Endothelial cell of umbilical vein (primary cell): ENCODE results near the gene CTF1.

Experiments
- CTCF ChIP-seq, 2 donors: IDR thresholded peaks; 1 replicate in 1 of 2; 2 replicates in 1 of 2; pipeline ENCODE4 v1.5.1; 2011; ENCODE audit warnings: low read length in 2 of 2, mild to moderate bottlenecking in 2 of 2, moderate library complexity in 2 of 2, control low read depth in 1 of 2, inconsistent platforms in 1 of 2, low read depth in 1 of 2; ENCODE audit not compliant: insufficient read depth in 1 of 2; ENCODE audit errors: extremely low read depth in 1 of 2
- JUN ChIP-seq: IDR thresholded peaks from 2 replicates; pipeline ENCODE4 v1.6.1; 2011; ENCODE audit warnings: borderline replicate concordance, low read depth; ENCODE audit not compliant: insufficient read length, insufficient read depth
- MAX ChIP-seq: IDR thresholded peaks from 2 replicates; pipeline ENCODE4 v1.6.1; 2011; ENCODE audit not compliant: insufficient read depth, insufficient read length
- POLR2A ChIP-seq: IDR thresholded peaks from 2 replicates; pipeline ENCODE4 v1.6.1; 2012; ENCODE audit warnings: low read depth, mild to moderate bottlenecking, control low read depth, low read length
- POLR2AphosphoS5 ChIP-seq: IDR thresholded peaks from 2 replicates; pipeline ENCODE4 v1.6.1; 2012; ENCODE audit warnings: low read depth, mild to moderate bottlenecking, control low read depth, low read length, moderate library complexity; ENCODE audit not compliant: insufficient read depth

DNA sequence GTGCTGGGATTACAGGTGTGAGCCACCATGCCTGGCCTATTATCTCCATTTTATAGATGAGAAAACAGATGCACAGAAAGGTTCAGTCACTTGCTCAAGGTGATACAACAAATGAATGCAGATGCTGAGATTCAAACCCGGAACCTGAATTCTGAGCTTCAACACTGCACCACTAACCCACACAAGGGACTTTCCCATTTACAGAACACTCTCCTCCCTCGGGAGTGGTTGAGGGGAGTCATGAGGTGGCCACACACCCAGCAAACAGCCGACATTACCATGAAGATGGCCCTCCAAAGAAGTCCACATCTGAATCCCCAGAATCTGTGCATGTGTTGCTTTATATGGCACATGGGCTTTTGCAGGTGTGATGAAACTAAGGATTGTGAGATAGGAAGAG, 11.7 kb upstream of the CTF1 start:
- TF ChIP-seq CTCF (IDR thresholded peaks at IDR 0.05; ENCODE audit: extremely low read depth in 1 of 2, insufficient read depth in 1 of 2, low read depth in 1 of 2, low read length in 2 of 2): no peak
- no peak for TF ChIP-seq POLR2AphosphoS5
- no peak for TF ChIP-seq POLR2A
- no peak for TF ChIP-seq JUN
- TF ChIP-seq MAX: no peak
